ENCODE measurements around the gene CCDC15.

GRCh38 chr11:124919898-124920297, 34.1 kb upstream of the CCDC15 start:
- TF ChIP-seq CTCF (IDR thresholded peaks at IDR 0.05) (no peak), POLR2A (IDR thresholded peaks at IDR 0.05) (no peak)
